Muscle layer of colon (tissue), 2 donors: ENCODE measurements around the gene TBC1D22A.

Experiments used
- H3K27ac ChIP-seq: one replicate; pipeline ENCODE4 v1.7.0; 2013; ENCODE audit warnings: low read depth, mild to moderate bottlenecking, low read length, moderate library complexity
- H3K27me3 ChIP-seq, 2 donors: one replicate each; pipeline ENCODE4 v1.7.0; 2013; ENCODE audit warnings: low read length in 2 of 2, mild to moderate bottlenecking in 2 of 2; ENCODE audit not compliant: insufficient read depth in 2 of 2, control insufficient read depth in 1 of 2
- H3K36me3 ChIP-seq: one replicate; pipeline ENCODE4 v1.7.0; 2013; ENCODE audit warnings: mild to moderate bottlenecking, low read length; ENCODE audit not compliant: insufficient read depth
- H3K4me1 ChIP-seq: one replicate; pipeline ENCODE4 v1.7.0; 2013; ENCODE audit warnings: mild to moderate bottlenecking, low read length; ENCODE audit not compliant: insufficient read depth
- H3K4me3 ChIP-seq, 2 donors: one replicate each; pipeline ENCODE4 v1.7.0; 2013; ENCODE audit warnings: low read length in 2 of 2, low read depth in 1 of 2, mild to moderate bottlenecking in 1 of 2, moderate library complexity in 1 of 2
- H3K9ac ChIP-seq: one replicate; pipeline ENCODE4 v1.7.0; 2013; ENCODE audit warnings: low read length
- H3K9me3 ChIP-seq: one replicate; pipeline ENCODE4 v1.7.0; 2013; ENCODE audit warnings: mild to moderate bottlenecking, low read length
- donor health status: abdominal sarcoma.
- donor health status: Adenocarcinoma of cecum.

Gene TBC1D22A

DNA sequence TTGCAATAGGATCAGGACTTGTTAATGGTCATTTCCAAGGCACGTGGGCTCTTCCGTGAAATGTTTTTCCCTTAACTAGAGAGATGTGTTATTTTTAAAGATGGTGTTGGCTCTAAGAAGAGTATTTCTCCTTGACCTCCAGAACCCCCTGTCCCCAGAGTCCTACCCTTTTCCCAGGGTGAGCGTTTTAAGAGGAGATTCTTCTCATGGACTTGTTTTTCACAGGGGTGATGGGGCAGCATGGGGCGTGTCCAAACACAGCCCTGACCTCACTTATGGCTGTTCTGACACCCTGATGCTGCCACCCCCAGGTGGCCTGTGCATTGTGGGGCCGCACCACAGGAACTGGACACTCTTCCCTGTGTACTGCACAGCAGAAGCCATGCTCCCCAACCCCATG lies 335.7 kb downstream of the TBC1D22A start:
- Histone ChIP-seq H3K9ac (no peak overlapping the region), H3K4me1 (no peaks in the 10 kb centered on the region)

DNA sequence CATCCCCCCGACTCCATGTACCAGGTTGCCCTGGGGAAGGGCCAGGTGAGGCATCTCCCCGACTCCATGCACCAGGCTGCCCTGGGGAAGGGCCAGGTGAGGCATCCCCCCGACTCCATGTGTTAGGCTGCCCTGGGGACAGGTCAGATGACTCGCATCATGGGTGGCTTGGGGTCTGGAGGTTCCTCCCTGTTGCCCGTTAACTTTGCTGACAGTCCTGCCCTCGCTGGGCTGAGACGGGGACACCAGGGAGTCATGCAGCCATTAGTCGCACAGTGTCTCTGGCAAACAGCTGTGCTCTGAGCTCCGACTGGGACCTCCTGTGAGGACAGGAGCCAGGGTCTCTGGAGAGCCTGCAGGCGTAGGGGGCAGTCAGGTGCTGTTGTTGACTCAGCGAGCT lies 336.1 kb downstream of the TBC1D22A start:
- H3K9ac ChIP-seq: no peak overlapping the region
- no peaks in the 10 kb centered on the region for H3K4me1 ChIP-seq
- no peaks in the 10 kb centered on the region for H3K36me3 ChIP-seq
- H3K4me3 ChIP-seq: no peak overlapping the region
- no peaks in the 10 kb centered on the region for H3K9me3 ChIP-seq
- no peaks in the 10 kb centered on the region for H3K27me3 ChIP-seq
- no peak overlapping the region for H3K27ac ChIP-seq

More for the DNA sequence above, 335.7 kb downstream of the TBC1D22A start:
- no peaks in the 10 kb centered on the region for H3K36me3 ChIP-seq
- no peak overlapping the region for H3K4me3 ChIP-seq
- no peak overlapping the region for H3K27ac ChIP-seq
- no peaks in the 10 kb centered on the region for H3K27me3 ChIP-seq
- no peaks in the 10 kb centered on the region for H3K9me3 ChIP-seq

DNA sequence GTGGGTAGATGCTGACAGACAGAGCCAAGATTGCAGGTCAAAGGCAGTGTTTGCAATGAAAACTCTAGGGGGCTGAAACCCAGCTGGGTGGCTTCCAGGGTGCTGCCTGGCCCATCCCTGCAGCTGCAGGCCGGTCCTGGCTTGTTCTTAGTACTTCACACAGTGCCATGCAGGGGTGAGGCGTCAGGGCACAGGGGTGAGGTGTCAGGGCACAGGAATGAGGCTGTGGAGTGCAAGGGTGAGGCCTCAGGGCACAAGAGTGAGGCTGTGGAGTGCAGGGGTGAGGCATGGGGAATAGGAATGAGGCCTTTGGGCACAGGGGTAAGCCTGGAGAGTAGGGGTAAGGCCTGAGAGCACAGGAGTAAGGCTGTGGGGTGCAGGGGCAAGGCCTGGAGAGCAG lies 337.6 kb downstream of the TBC1D22A start:
- no peaks in the 10 kb centered on the region for H3K36me3 ChIP-seq
- H3K9ac ChIP-seq: no peak overlapping the region
- H3K4me3 ChIP-seq: no peak overlapping the region
- H3K9me3 ChIP-seq: no peaks in the 10 kb centered on the region
- no peaks in the 10 kb centered on the region for H3K27me3 ChIP-seq
- no peak overlapping the region for H3K27ac ChIP-seq
- no peaks in the 10 kb centered on the region for H3K4me1 ChIP-seq

DNA sequence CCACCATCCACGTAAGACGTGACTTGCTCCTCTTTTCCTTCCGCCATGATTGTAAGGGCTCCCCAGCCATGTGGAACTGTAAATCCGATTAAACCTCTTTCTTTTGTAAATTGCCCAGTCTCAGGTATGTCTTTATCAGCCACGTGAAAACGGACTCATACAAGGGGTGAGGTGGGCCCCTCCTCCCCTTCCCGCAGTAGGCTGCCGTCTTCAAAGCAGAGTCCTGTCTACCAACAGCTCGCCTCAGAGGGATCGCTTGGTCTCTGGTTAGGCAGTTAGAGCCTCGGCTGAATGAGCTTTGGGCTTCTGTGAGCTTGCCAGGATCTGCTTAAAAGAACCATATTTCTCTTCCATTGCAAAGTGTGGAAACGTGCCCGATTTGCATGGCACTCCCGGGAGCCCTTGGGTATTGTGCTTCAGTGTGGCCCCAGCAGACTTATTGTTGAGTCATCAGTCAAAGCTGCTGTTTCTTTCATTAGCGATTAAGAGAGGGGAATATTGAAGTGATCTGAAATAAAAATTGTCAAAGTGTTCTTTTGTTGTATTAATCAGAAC lies 338.3 kb downstream of the TBC1D22A start:
- no peak overlapping the region for H3K4me3 ChIP-seq
- no peaks in the 10 kb centered on the region for H3K4me1 ChIP-seq
- no peak overlapping the region for H3K27ac ChIP-seq
- no peak overlapping the region for H3K9ac ChIP-seq
- H3K9me3 ChIP-seq: no peaks in the 10 kb centered on the region
- H3K27me3 ChIP-seq: no peaks in the 10 kb centered on the region
- H3K36me3 ChIP-seq: no peaks in the 10 kb centered on the region

DNA sequence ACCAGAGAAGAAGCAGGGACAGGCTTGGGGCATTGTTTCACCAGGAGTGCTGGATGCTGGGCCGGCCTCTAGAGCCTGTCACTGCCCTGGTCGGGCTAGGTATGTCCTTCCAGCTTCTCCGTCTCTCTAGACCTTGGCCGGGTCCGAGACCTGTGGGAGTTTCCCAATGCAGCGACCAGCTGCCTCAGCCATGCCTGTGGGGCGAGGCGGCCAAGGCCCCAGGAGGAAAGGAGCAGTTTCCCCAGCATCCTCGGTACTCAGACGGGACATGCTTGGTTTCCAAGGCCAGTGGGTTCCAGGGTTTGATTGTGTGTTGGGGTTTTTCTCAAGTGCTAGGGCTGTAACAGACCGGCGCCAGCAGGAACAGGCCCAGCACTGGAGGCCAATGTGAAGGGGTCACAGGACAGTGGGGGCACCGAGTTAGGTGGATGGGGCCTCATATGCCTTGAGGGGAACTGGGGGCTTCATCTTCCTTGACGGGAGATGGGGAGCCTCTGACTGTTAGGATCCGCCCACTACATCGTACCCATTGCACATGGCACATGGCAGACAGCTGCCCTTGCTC lies 339.0 kb downstream of the TBC1D22A start:
- Histone ChIP-seq H3K27ac (no peak overlapping the region), H3K4me3 (no peak overlapping the region), H3K27me3 (no peaks in the 10 kb centered on the region), H3K4me1 (no peaks in the 10 kb centered on the region), H3K9ac (no peak overlapping the region), H3K36me3 (no peaks in the 10 kb centered on the region), H3K9me3 (no peaks in the 10 kb centered on the region)

DNA sequence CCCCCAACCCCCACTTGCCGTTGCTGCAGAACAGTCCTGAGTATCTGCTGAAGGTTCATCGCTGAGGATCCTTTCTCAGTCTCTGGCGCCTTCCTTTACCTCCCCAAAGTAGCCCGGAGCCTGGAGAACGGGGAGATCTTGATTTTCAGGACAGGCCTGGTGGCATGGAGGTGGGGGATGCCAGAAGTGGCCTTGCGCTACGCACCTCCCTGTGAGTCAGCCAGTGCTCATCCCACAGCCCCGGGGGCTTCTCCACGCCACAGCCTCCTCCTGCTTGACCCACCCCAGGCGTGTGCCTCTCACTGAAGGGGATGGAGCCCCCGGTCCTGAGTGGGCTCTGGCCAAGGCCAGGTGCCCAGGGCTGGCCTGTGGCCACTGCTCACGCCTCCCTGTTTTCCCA lies 339.6 kb downstream of the TBC1D22A start:
- Histone ChIP-seq H3K27me3 (no peaks in the 10 kb centered on the region), H3K27ac (no peak overlapping the region)

DNA sequence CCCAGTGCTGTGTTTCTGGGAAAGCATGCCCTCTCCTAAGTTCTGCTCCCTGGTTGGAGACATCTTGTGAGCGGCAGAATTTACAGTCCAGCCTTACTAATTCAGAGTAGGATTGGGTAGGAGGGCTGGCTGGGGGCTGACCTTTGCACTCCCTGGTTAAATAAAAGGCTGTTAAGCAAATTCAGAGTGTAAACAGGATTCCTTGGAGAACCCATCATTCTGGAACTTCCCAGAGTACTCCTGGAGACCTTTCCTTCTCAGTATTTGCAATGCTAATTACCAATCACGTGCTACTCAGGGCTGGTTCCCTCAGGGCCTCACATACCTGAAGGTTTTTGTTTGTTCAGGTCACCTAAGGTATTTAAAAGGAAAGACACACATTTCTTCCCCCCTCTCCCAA lies 340.2 kb downstream of the TBC1D22A start:
- no peaks in the 10 kb centered on the region for H3K36me3 ChIP-seq
- H3K9ac ChIP-seq: no peak overlapping the region
- H3K4me1 ChIP-seq: no peaks in the 10 kb centered on the region
- H3K9me3 ChIP-seq: no peaks in the 10 kb centered on the region
- H3K27me3 ChIP-seq: no peaks in the 10 kb centered on the region
- H3K4me3 ChIP-seq: no peak overlapping the region
- H3K27ac ChIP-seq: no peak overlapping the region

More for the DNA sequence above, 339.6 kb downstream of the TBC1D22A start:
- Histone ChIP-seq H3K9me3 (no peaks in the 10 kb centered on the region), H3K36me3 (no peaks in the 10 kb centered on the region), H3K4me1 (no peaks in the 10 kb centered on the region), H3K9ac (no peak overlapping the region), H3K4me3 (no peak overlapping the region)

DNA sequence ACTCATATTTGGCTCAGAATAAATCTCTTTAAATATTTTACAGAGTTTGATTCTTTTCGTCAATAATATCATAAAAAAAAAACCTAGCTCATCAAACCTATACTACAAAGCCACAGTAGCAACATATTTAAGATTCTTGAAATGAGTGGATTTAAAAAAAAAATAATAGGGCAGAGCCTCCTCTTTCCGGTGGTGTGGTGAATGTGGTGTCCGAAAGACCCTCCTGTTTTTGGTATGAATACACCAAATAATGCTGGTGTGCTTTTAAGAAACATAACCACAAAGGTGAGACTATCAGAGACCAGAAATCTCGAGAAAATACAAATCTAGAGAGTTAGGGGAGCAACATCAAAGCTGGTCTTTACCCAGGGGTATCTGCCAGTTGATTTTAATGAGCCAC lies 342.6 kb downstream of the TBC1D22A start:
- Histone ChIP-seq H3K36me3 (no peaks in the 10 kb centered on the region), H3K9ac (no peak overlapping the region), H3K4me3 (no peak overlapping the region), H3K9me3 (no peaks in the 10 kb centered on the region), H3K27me3 (no peaks in the 10 kb centered on the region), H3K27ac (no peak overlapping the region), H3K4me1 (no peaks in the 10 kb centered on the region)

DNA sequence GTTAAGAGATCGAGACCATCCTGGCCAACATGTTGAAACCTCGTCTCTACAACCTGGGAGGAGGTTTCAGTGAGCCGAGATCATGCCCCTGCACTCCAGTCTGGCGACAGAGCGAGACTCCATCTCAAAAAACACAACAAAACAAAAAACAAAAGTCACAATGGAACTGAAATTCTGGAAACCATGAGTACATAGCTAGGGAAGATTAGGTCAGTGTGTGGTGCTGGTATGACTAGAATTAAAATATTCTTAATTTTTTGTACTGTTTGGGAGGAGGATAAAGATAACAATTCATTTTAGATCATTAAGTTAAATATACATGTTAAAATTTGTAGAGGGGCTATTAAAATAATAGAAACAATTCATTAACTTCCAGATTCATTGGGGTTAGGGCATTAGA lies 344.4 kb downstream of the TBC1D22A start:
- H3K36me3 ChIP-seq: no peaks in the 10 kb centered on the region
- no peaks in the 10 kb centered on the region for H3K9me3 ChIP-seq
- no peak overlapping the region for H3K27ac ChIP-seq
- no peak overlapping the region for H3K4me3 ChIP-seq
- H3K27me3 ChIP-seq: no peaks in the 10 kb centered on the region
- H3K4me1 ChIP-seq: no peaks in the 10 kb centered on the region
- H3K9ac ChIP-seq: no peak overlapping the region

DNA sequence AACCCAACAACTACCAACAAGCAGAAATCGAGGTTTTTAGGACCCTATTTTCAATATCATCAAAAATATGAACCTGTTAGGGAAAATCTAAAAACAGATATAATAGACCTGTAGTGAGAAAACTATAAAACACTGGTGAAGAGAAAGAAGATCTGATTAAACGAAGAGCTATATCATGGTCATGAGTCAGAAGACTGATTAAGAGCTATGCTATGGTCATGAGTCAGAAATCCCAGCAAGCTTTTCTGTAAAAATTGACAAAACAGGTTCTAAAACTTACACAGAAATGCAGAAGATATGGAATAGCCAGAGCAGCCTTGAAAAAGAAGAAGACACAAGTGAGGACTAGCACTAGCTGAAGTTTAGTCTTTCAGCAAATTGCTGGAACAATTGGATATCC lies 345.0 kb downstream of the TBC1D22A start:
- Histone ChIP-seq H3K36me3 (no peaks in the 10 kb centered on the region), H3K9ac (no peak overlapping the region), H3K27ac (no peak overlapping the region), H3K9me3 (no peaks in the 10 kb centered on the region), H3K27me3 (no peaks in the 10 kb centered on the region), H3K4me3 (no peak overlapping the region), H3K4me1 (no peaks in the 10 kb centered on the region)

DNA sequence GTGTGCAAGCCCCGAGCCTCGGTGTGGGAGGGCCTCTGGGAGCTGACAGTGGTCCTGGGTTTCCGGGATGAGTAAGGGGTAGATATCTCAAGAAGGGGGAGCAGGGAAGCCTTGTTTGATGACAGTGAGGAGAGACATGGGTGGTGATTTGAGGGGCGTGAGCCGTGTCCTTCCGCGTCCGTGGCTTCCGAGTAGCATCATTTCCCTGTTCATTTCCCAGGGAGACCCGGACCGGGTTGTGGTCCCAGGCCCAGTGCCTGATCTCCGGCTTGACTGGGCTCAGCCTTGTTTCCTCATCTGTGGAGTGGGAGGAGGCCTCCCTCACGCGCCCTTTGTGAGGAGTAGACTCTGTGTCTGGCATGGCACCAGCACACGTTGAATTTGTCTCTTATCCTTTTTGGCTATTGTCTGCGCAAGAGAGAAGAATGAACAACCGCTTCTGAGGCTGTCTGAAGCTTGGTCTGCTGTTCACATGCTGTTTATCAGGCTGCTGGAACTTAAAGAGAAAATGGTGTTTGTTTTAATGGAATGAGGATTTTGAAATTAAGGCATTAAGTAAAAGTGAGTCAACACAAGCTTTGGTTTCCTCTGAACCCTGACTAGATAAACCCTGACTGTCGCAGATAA lies 348.5 kb downstream of the TBC1D22A start:
- Histone ChIP-seq H3K9me3 (no peaks in the 10 kb centered on the region), H3K27me3 (no peaks in the 10 kb centered on the region), H3K4me3 (no peak overlapping the region), H3K36me3 (no peaks in the 10 kb centered on the region), H3K27ac (no peak overlapping the region), H3K4me1 (no peaks in the 10 kb centered on the region), H3K9ac (no peak overlapping the region)
